Liver (tissue), 9 donors: Measurements from ENCODE around the gene CCDC40. TPM values are rescaled to one million over a fixed set of nuclear protein-coding genes. Genes with fewer than 3 reads are reported as not detected.

ENCODE experiments used
- DNase-seq: peaks from one replicate; pipeline ENCODE4 v3.0.0-alpha.2; 2017; ENCODE audit warnings: low spot score
- H3K27ac ChIP-seq, 2 donors: one replicate each; pipeline ENCODE4 v1.7.0; 2013; ENCODE audit warnings: inconsistent platforms in 2 of 2, low read length in 2 of 2, control low read depth in 1 of 2, low read depth in 1 of 2, mild to moderate bottlenecking in 1 of 2
- H3K27me3 ChIP-seq, 4 donors: one replicate each; pipeline versions ENCODE4 v1.6.1 to v1.7.0; 2013; ENCODE audit warnings: low read length in 3 of 4, inconsistent platforms in 1 of 4, mild to moderate bottlenecking in 1 of 4, moderate library complexity in 1 of 4; ENCODE audit not compliant: control insufficient read depth in 4 of 4, insufficient read depth in 4 of 4
- H3K36me3 ChIP-seq, 4 donors: one replicate each; pipeline versions ENCODE4 v1.6.1 to v1.7.0; 2013; ENCODE audit warnings: low read length in 3 of 4, mild to moderate bottlenecking in 3 of 4, low read depth in 1 of 4, moderate library complexity in 1 of 4; ENCODE audit not compliant: control insufficient read depth in 4 of 4, insufficient read depth in 3 of 4
- H3K4me1 ChIP-seq, 4 donors: one replicate each; pipeline versions ENCODE4 v1.6.1 to v1.7.0; 2013; ENCODE audit warnings: low read length in 3 of 4, mild to moderate bottlenecking in 3 of 4, moderate library complexity in 1 of 4; ENCODE audit not compliant: control insufficient read depth in 4 of 4, insufficient read depth in 4 of 4
- H3K4me3 ChIP-seq, 3 donors: one replicate each; pipeline versions ENCODE4 v1.6.1 to v1.7.0; 2013; ENCODE audit warnings: low read length in 3 of 3, control low read depth in 1 of 3, low read depth in 1 of 3, mild to moderate bottlenecking in 1 of 3
- H3K9ac ChIP-seq, 2 donors: one replicate each; pipeline ENCODE4 v1.7.0; 2013; ENCODE audit warnings: low read length in 2 of 2, mild to moderate bottlenecking in 2 of 2, moderate library complexity in 2 of 2, control low read depth in 1 of 2, low read depth in 1 of 2
- H3K9me3 ChIP-seq, 4 donors: one replicate each; pipeline versions ENCODE4 v1.6.1 to v1.7.0; 2013; ENCODE audit warnings: low read length in 3 of 4; ENCODE audit not compliant: control insufficient read depth in 4 of 4
- FOXA2 ChIP-seq: IDR thresholded peaks from 2 replicates; pipeline ENCODE4 v1.6.1; 2016; ENCODE audit warnings: antibody characterized with exemption
- GABPA ChIP-seq, 2 donors: IDR thresholded peaks in 1 of 2; conservative IDR thresholded peaks in 1 of 2; 2 replicates each; pipeline ENCODE4 v1.6.1; 2016; ENCODE audit warnings: antibody characterized with exemption in 2 of 2, mild to moderate bottlenecking in 1 of 2, moderate library complexity in 1 of 2
- HNF4A ChIP-seq, 2 donors: conservative IDR thresholded peaks; 2 replicates each; pipeline ENCODE4 v1.6.1; 2016; ENCODE audit warnings: antibody characterized with exemption in 2 of 2, mild to moderate bottlenecking in 2 of 2
- JUND ChIP-seq, 2 donors: IDR thresholded peaks; 2 replicates each; pipeline ENCODE4 v1.6.1; 2016; ENCODE audit warnings: antibody characterized with exemption in 2 of 2
- MAX ChIP-seq: IDR thresholded peaks from 2 replicates; pipeline ENCODE4 v1.6.1; 2016; ENCODE audit warnings: antibody characterized with exemption
- NR2F2 ChIP-seq: IDR thresholded peaks from 2 replicates; pipeline ENCODE4 v1.6.1; 2016; ENCODE audit warnings: antibody characterized with exemption
- RXRA ChIP-seq, 2 donors: IDR thresholded peaks; 2 replicates each; pipeline ENCODE4 v1.6.1; 2017 to 2018; ENCODE audit warnings: antibody characterized with exemption in 2 of 2, mild to moderate bottlenecking in 1 of 2
- SP1 ChIP-seq: IDR thresholded peaks from 2 replicates; pipeline ENCODE4 v1.6.1; 2018; ENCODE audit warnings: antibody characterized with exemption, mild to moderate bottlenecking
- WGBS: extraction: QIAGEN DNeasy Blood & Tissue Kit; methylation state at CpG from one replicate; pipeline ENCODE4 v1.1.7; 2013; 5-methylcytosine and 5-hydroxymethylcytosine counted together
- polyA plus RNA-seq, 2 donors: library from polyadenylated mRNA; stranded (reverse) in 1 of 2; unstranded in 1 of 2; fragments of 200-250 nt in 1 of 2; fragments of >200 nt in 1 of 2; fragmentation: Nextera tagmentation in 1 of 2; extraction: Ambion mirVana in 1 of 2; gene quantifications; one replicate each; pipeline versions ENCODE4 v1.2.1 to v1.2.3, GENCODE V29; 2013 to 2015
- total RNA-seq, 2 donors: library from RNA; depleted of rRNA; stranded (reverse); fragments of >200 nt; gene quantifications; one replicate each; pipeline ENCODE4 v1.2.3, GENCODE V29; 2014
- TF ChIP-seq, protein P1 (sequence below): IDR thresholded peaks from 2 replicates; pipeline ENCODE4 v1.6.1; 2016; ENCODE audit warnings: antibody characterized with exemption
- TF ChIP-seq, protein P2 (sequence below): IDR thresholded peaks from 2 replicates; pipeline ENCODE4 v1.6.1; 2016; ENCODE audit warnings: antibody characterized with exemption, mild to moderate bottlenecking
- donor health status: healthy.
- donor health status: healthy.
- donor health status: healthy.
- donor health status: healthy.
- donor health status: healthy.

Gene CCDC40
- total and polyA plus RNA-seq, 4 donors = 0.60 to 3.0 (median 1.4) TPM

DNA sequence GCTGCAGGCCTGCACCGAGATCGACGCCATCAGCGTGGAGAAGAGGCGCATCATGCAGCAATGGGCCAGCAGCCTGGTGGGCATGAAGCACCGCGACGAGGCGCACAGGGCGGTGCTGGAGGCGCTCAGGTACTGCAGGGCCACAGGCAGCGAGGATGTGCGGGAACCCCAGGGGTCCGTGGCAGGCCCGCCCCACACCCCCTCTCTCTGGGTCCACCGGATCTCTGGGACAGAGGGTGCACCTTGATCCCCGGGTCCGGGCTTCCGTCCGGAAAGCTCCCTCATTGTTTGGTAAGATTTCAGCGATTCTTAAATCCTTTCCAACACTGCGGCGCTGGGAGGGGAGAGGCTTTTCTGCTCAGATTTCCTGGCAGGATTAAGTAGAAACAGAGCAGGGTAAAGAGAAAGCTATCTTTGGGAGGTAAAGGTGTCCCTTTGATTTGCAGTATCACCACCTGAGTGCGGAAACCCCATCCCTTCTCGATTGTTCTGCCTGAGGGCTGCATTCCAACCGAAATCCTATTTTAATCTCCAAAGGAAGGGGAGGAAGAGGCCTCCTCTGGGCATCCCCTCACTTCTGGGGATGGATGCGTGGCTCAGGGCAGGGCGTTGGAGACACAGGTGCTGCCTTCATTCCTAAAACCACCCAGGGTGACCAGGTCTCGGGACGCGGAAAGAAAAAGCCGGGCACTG is 29.2 kb downstream of the CCDC40 start:
- 88% methylated on average over 32 of the region's 32 CpGs for WGBS
- no peaks in the 10 kb centered on the region for H3K27me3 ChIP-seq
- no peaks in the 10 kb centered on the region for H3K9me3 ChIP-seq
- peaks cover 0 to 14% (median 10%) of the 10 kb centered on the region in 4 donors for H3K4me1 ChIP-seq
- TF ChIP-seq, protein P1, sequence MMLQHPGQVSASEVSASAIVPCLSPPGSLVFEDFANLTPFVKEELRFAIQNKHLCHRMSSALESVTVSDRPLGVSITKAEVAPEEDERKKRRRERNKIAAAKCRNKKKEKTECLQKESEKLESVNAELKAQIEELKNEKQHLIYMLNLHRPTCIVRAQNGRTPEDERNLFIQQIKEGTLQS = no peak
- TF ChIP-seq GABPA (IDR thresholded peaks at IDR 0.05 in 1 of 2, conservative IDR thresholded peaks at IDR 0.05 in 1 of 2) (no peak), JUND (IDR thresholded peaks at IDR 0.05) (no peak)
- H3K36me3 ChIP-seq = no peaks in the 10 kb centered on the region
- H3K27ac ChIP-seq = no peak overlapping the region
- no peak for DNase-seq
- H3K9ac ChIP-seq = no peak overlapping the region
- no peak overlapping the region for H3K4me3 ChIP-seq

DNA sequence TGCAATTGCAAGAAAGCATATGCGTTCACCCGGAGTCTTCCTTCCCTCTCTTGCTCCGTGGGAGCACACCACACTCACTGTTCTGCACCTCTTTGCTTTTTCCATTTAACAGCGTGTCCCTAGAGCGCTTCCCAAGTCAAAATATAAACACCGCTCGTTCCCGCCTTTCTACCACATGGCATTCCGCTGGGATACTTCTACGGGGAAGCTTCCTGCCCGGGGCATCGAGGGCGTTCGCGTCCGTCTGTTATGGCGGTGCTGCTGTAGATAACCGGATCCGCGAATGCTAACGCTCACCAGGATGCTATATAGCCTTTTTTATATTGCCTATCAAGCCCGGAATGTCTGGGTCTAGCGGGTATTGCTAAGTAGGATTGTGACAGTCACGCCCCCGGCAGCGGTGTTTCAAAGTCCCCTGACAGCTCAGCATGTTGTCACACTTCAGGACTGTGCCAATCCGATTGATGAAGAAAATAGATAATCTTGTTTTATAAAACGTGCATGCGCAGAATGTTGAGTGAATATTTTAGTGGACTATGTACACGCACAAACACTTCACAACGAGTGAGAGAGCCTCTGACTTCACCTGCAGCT is 31.0 kb downstream of the CCDC40 start:
- Histone ChIP-seq H3K9ac (no peak overlapping the region), H3K36me3 (no peaks in the 10 kb centered on the region), H3K27ac (no peak overlapping the region), H3K4me1 (peaks cover 0 to 22% (median 13%) of the 10 kb centered on the region in 4 donors), H3K4me3 (no peak overlapping the region), H3K27me3 (no peaks in the 10 kb centered on the region), H3K9me3 (no peaks in the 10 kb centered on the region)
- no peak for DNase-seq
- WGBS = 94% methylated on average over 31 of the region's 31 CpGs
- no peak for TF ChIP-seq JUND (IDR thresholded peaks at IDR 0.05)
- TF ChIP-seq, protein P2, sequence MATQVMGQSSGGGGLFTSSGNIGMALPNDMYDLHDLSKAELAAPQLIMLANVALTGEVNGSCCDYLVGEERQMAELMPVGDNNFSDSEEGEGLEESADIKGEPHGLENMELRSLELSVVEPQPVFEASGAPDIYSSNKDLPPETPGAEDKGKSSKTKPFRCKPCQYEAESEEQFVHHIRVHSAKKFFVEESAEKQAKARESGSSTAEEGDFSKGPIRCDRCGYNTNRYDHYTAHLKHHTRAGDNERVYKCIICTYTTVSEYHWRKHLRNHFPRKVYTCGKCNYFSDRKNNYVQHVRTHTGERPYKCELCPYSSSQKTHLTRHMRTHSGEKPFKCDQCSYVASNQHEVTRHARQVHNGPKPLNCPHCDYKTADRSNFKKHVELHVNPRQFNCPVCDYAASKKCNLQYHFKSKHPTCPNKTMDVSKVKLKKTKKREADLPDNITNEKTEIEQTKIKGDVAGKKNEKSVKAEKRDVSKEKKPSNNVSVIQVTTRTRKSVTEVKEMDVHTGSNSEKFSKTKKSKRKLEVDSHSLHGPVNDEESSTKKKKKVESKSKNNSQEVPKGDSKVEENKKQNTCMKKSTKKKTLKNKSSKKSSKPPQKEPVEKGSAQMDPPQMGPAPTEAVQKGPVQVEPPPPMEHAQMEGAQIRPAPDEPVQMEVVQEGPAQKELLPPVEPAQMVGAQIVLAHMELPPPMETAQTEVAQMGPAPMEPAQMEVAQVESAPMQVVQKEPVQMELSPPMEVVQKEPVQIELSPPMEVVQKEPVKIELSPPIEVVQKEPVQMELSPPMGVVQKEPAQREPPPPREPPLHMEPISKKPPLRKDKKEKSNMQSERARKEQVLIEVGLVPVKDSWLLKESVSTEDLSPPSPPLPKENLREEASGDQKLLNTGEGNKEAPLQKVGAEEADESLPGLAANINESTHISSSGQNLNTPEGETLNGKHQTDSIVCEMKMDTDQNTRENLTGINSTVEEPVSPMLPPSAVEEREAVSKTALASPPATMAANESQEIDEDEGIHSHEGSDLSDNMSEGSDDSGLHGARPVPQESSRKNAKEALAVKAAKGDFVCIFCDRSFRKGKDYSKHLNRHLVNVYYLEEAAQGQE = no peak

- WGBS = 43% methylated on average over 23 of the region's 23 CpGs
- Histone ChIP-seq H3K9me3 (no peaks in the 10 kb centered on the region), H3K4me3 (no peak overlapping the region), H3K4me1 (peaks cover 0 to 22% (median 13%) of the 10 kb centered on the region in 4 donors), H3K9ac (no peak overlapping the region), H3K27ac (peak overlapping the region; percentile 21 to 39), H3K36me3 (no peaks in the 10 kb centered on the region), H3K27me3 (no peaks in the 10 kb centered on the region)
- TF ChIP-seq SP1 = peak; percentile 26
- TF ChIP-seq FOXA2 = no peak
- TF ChIP-seq NR2F2 = peak; percentile 88
- peak in 1 of 2 donors; percentile 27 for TF ChIP-seq HNF4A (conservative IDR thresholded peaks at IDR 0.05)
- no peak for TF ChIP-seq MAX
- TF ChIP-seq JUND (IDR thresholded peaks at IDR 0.05) = no peak
- peak; percentile 16 to 62 for TF ChIP-seq RXRA (IDR thresholded peaks at IDR 0.05)
- DNase-seq = no peak
Measured at GRCh38 chr17:80068301-80069222, 32.1 kb downstream of the CCDC40 start.
